GM12801 (cell line): Measurements from ENCODE around the gene IL2RA.

ENCODE experiments used
- TF ChIP-seq, protein P1 (sequence below): IDR thresholded peaks from one replicate; pipeline ENCODE4 v1.5.1; 2011; ENCODE audit warnings: control low read depth; ENCODE audit not compliant: insufficient read length; ENCODE audit errors: extremely low read depth

The IL2RA gene

DNA sequence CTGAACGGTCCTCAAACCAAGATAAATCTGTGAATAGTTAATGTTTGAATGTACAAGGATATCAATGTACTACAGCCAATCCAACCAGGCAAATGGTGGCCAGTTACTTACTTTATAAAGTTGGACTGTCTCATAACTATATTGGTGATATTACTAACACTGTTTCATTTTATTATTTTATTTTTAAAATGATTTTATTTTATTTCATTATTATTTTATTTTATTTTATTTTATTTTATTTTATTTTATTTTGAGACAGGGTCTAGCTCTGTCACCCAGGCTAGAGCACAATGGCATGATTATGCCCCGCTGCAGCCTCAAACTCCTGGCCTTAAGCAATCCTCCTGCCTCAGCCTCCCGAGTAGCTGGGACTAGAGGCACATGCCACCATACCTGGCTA is 91.6 kb downstream of the IL2RA start:
- TF ChIP-seq, protein P1, sequence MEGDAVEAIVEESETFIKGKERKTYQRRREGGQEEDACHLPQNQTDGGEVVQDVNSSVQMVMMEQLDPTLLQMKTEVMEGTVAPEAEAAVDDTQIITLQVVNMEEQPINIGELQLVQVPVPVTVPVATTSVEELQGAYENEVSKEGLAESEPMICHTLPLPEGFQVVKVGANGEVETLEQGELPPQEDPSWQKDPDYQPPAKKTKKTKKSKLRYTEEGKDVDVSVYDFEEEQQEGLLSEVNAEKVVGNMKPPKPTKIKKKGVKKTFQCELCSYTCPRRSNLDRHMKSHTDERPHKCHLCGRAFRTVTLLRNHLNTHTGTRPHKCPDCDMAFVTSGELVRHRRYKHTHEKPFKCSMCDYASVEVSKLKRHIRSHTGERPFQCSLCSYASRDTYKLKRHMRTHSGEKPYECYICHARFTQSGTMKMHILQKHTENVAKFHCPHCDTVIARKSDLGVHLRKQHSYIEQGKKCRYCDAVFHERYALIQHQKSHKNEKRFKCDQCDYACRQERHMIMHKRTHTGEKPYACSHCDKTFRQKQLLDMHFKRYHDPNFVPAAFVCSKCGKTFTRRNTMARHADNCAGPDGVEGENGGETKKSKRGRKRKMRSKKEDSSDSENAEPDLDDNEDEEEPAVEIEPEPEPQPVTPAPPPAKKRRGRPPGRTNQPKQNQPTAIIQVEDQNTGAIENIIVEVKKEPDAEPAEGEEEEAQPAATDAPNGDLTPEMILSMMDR: no peak

DNA sequence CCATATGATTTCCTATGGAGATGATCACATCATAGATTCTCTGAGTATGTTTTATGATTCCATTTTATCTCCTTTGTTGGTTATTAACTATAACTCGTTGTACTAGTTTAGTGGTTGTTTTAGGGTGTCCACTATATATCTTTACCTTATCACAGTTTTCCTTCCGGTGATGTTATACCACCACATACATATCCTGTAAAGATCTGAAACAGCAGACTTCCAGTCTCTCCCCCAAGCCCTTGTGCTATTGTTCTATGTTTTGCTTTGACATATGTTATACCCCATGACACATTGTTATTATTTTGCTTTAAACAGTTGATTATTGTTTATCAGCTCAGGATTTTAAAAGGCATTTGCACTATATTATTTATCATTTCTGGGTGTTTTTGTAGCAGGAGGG is 92.1 kb downstream of the IL2RA start:
- TF ChIP-seq, protein P1: no peak

DNA sequence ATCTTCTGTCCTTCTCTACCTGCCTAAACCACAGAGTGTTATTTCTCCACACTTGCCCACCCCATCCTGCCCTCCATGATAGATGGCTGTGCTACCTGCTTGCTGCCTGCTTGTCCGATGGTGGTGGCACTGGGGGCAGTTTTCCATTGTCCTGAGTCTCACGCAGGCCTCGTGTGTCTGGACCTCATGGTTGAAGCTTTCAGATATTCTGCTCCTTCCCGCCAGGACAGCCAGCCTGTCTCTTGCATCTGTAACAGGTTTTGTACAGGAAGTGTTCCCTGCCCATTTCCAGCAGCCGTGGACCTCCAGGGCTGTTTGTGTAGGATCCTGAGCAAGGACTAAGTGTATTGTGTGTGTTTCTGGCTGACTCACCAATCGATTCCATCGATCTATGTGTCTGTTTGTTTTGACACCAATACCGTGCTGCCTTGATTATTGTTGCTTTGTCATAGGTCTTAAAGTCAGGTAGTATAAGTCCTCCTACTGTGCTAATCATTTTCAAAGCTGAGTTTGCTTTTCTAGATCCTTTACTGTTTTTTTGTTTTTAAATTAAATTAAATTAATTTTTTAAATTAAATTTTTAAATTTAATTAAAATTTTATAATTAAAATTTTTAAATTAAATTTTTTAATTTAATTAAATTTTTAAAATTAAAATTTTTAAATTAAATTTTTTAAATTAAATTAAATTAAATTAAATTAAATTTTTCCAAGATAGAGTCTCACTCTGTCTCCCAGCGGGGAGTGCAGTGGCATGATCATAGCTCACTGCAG is 93.3 kb downstream of the IL2RA start:
- TF ChIP-seq, protein P1: no peak

DNA sequence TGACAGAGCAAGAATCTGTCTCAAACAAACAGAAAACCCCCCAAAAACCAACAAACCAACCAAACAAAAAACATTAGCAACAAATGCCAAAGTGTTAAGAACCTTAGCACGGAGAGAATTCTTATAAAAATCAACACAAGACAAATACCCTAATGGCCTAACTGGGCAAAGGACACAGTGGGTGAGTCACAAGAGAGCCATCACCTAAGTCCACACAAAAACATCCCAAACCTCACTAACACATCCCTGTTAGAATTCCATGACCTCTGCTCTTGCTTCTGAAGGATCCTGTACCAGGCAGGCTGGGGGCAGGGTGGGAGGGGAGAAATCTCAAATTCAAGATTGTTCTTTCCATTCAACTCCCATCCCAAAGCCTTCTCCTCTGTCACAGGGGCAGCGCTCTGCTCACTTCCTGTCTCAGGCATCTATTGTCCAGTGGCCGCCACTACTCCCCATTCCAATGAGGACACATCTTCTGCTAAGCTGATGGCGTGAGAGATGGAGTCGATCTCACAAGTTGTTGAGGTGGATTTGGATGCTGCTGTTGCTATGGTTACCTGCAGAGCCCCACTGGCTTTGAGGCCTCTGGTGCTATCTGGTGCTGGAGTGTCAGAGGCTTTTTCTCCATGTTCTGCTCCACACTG is 94.0 kb downstream of the IL2RA start:
- TF ChIP-seq, protein P1: no peak

DNA sequence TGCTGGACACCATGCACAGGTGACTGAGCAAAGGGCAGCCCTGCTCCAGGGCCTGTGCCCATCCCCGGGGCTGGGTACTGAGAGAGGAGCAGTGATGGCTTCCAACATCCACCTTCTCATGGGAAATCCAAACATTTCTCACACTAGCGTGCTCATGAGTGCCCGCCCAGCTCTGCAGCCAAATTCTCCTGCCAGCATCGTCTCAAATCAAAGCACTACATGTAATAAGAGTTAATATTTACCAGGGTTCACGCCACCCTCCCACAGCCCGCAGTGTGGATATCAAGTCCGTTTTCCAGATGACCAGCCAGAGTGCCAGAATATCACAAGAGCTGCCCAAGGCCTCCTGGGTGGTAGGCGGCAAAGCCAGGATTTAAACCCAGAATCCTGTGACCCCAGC is 96.9 kb downstream of the IL2RA start:
- TF ChIP-seq, protein P1: no peak

DNA sequence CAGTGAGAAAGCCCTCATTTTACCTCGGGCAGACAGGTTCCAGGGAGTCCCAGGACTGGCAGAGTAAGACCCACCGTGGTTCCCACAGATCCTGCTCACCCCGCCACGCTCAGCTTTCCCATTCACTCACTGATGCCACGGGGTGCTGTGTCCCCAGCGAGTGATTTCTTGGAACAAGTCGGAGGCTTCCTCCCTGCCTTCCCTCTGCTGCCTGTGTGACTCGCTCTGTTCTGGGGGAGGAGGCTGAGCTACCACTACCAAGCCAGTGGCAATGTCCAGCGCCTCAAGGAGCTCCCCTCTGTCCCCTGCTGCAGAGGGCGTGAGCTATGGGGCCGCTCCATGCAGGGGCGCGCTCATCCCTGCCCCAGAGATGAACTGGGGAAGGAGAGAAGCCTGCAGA is 97.4 kb downstream of the IL2RA start:
- TF ChIP-seq, protein P1: no peak

DNA sequence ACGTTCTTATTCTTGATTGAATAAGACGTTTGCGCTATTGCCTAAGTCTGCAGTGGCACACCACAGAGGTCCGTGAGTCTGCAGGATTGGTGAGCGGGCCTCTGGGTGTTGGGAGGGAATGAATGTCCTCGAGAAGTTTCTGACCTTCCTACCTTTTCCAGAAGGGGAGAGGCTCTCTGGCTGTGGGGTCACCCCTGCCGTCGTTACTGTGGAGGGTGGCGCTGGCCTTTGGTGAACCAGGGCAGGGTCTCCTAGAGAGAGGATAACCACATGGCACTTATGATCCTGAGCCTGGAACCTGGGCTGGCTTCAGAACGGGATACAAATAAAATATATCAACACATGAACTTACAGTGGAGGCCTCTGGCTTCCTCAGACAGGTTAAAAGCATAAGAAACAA is 98.6 kb downstream of the IL2RA start:
- TF ChIP-seq, protein P1: no peak
